T-helper 2 cell (primary cell): ENCODE results near the gene REPS1.
"Not testable (repeated sequence)": the region's sequence is repeated elsewhere in the genome, so short reads cannot be mapped to it uniquely, and the experiment has no call there.

ENCODE experiments used
- DNase-seq, 5 experiments: peaks; one replicate each; pipeline versions ENCODE4 v3.0.0 to v3.0.0-alpha.2; 2012 to 2022

Gene REPS1

GRCh38 chr6:138999949-139000725, 12.1 kb upstream of the REPS1 start:
- DNase-seq = no peak

- no peak for DNase-seq
These were observed 9.1 kb upstream of the REPS1 start for GRCh38 chr6:138997136-138997535.

- no peak for DNase-seq
These were observed 8.5 kb upstream of the REPS1 start for GRCh38 chr6:138996524-138996923.

- DNase-seq = not testable (repeated sequence)
These were observed 5.4 kb upstream of the REPS1 start for GRCh38 chr6:138993410-138993809.

GRCh38 chr6:138992965-138993364, 4.9 kb upstream of the REPS1 start:
- DNase-seq = not testable (repeated sequence)

GRCh38 chr6:138991206-138991605, 3.2 kb upstream of the REPS1 start:
- no peak for DNase-seq

- no peak for DNase-seq
These were observed 1.3 kb upstream of the REPS1 start for GRCh38 chr6:138989098-138989983.

- no peak for DNase-seq
These were observed 399 bp upstream of the REPS1 start for GRCh38 chr6:138988469-138988834.

GRCh38 chr6:138987080-138987642, 892 bp downstream of the REPS1 start:
- DNase-seq = peak in 1 of 5 experiments; percentile 21

- DNase-seq = peak in 1 of 5 experiments; percentile 51
These were observed 1.5 kb downstream of the REPS1 start for GRCh38 chr6:138986578-138986977.

- DNase-seq = no peak
These were observed 6.6 kb downstream of the REPS1 start for GRCh38 chr6:138981416-138981815.

- no peak for DNase-seq
These were observed 8.0 kb downstream of the REPS1 start for GRCh38 chr6:138979813-138980668.

GRCh38 chr6:138979365-138979764, 8.7 kb downstream of the REPS1 start:
- DNase-seq = no peak

- DNase-seq = no peak
These were observed 9.8 kb downstream of the REPS1 start for GRCh38 chr6:138978229-138978628.

GRCh38 chr6:138977646-138978167, 10.3 kb downstream of the REPS1 start:
- DNase-seq = no peak

- DNase-seq = no peak
These were observed 10.8 kb downstream of the REPS1 start for GRCh38 chr6:138977242-138977641.

- DNase-seq = no peak
These were observed 12.2 kb downstream of the REPS1 start for GRCh38 chr6:138975815-138976214.

GRCh38 chr6:138973466-138974153, 14.4 kb downstream of the REPS1 start:
- no peak for DNase-seq

- DNase-seq = no peak
These were observed 15.8 kb downstream of the REPS1 start for GRCh38 chr6:138972226-138972665.

- no peak for DNase-seq
These were observed 16.5 kb downstream of the REPS1 start for GRCh38 chr6:138971601-138972000.

GRCh38 chr6:138970856-138971425, 17.1 kb downstream of the REPS1 start:
- peak in 1 of 5 experiments; percentile 21 for DNase-seq
